GM23338 (cell line): ENCODE data around the gene DLG5.

ENCODE experiments used
- CREB1 ChIP-seq: fragments of 250-450 bp; sonication (Bioruptor Pico); IDR thresholded peaks from 2 replicates; pipeline ENCODE4 v1.5.0; 2020; ENCODE audit warnings: low read depth, mild to moderate bottlenecking, moderate library complexity
- CTCF ChIP-seq, 2 experiments: fragments of 200-600 bp in 1 of 2; sonication (generic) in 1 of 2; conservative IDR thresholded peaks; 2 replicates each; pipeline versions ENCODE4 v1.5.1 to v1.6.1; 2016 to 2017; ENCODE audit warnings: antibody characterized with exemption in 2 of 2, low read depth in 2 of 2, mild to moderate bottlenecking in 2 of 2, moderate library complexity in 1 of 2
- EZH2 ChIP-seq: fragments of 200-600 bp; sonication (generic); IDR thresholded peaks from one replicate; pipeline ENCODE4 v1.8.0; 2017; ENCODE audit warnings: antibody characterized with exemption, mild to moderate bottlenecking, low read depth; ENCODE audit not compliant: unreplicated experiment
- POLR2AphosphoS5 ChIP-seq: IDR thresholded peaks from 2 replicates; pipeline ENCODE4 v1.6.1; 2016; ENCODE audit warnings: antibody characterized with exemption, low read depth
- REST ChIP-seq: IDR thresholded peaks from one replicate; pipeline ENCODE4 v1.6.1; 2018; ENCODE audit warnings: antibody characterized with exemption; ENCODE audit not compliant: unreplicated experiment
- ZNF462 ChIP-seq: fragments of 250-450 bp; sonication (Bioruptor Pico); IDR thresholded peaks from 2 replicates; pipeline ENCODE4 v1.5.0; 2020; ENCODE audit warnings: mild to moderate bottlenecking, moderate library complexity

GRCh38 chr10:77836299-77836820 is 90.2 kb downstream of the DLG5 start:
- TF ChIP-seq CTCF (conservative IDR thresholded peaks at IDR 0.05; ENCODE audit: low read depth in 2 of 2) (no peak), POLR2AphosphoS5 (no peak), CREB1 (CRISPR knock-in tag) (no peak), EZH2 (no peak), REST (no peak), ZNF462 (CRISPR knock-in tag) (no peak)
